Fibroblast of lung (primary cell): Measurements from ENCODE around the gene DIAPH1.

Experiments used
- EZH2 ChIP-seq: IDR thresholded peaks from 2 replicates; pipeline ENCODE4 v1.5.1; 2012; ENCODE audit warnings: low read length, control low read depth, mild to moderate bottlenecking; ENCODE audit errors: missing control alignments
- TF ChIP-seq, protein P1 (sequence below), 2 donors: IDR thresholded peaks in 1 of 2; conservative IDR thresholded peaks in 1 of 2; 1 replicate in 1 of 2; 2 replicates in 1 of 2; pipeline ENCODE4 v1.5.1; 2011 to 2012; ENCODE audit warnings: low read length in 2 of 2, control low read depth in 1 of 2, inconsistent platforms in 1 of 2, low read depth in 1 of 2, mild to moderate bottlenecking in 1 of 2

DNA sequence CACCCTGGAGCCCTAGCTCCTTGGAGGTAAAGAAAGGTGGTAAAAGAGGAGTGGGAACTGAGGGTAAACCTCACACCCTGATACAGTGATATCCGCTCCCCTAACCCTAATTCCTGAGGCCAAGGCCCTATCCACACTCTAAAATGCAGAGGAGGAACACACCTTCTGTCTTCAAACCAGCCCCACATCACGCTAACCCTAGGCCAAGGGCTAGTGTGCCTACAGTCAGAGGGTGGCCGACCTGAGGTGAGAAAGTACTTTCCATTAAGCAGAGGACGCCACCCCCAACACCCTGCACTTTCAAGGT, 17.3 kb upstream of the DIAPH1 start:
- TF ChIP-seq EZH2, result no peak
- TF ChIP-seq, protein P1, sequence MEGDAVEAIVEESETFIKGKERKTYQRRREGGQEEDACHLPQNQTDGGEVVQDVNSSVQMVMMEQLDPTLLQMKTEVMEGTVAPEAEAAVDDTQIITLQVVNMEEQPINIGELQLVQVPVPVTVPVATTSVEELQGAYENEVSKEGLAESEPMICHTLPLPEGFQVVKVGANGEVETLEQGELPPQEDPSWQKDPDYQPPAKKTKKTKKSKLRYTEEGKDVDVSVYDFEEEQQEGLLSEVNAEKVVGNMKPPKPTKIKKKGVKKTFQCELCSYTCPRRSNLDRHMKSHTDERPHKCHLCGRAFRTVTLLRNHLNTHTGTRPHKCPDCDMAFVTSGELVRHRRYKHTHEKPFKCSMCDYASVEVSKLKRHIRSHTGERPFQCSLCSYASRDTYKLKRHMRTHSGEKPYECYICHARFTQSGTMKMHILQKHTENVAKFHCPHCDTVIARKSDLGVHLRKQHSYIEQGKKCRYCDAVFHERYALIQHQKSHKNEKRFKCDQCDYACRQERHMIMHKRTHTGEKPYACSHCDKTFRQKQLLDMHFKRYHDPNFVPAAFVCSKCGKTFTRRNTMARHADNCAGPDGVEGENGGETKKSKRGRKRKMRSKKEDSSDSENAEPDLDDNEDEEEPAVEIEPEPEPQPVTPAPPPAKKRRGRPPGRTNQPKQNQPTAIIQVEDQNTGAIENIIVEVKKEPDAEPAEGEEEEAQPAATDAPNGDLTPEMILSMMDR (conservative IDR thresholded peaks at IDR 0.05 in 1 of 2, IDR thresholded peaks at IDR 0.05 in 1 of 2; ENCODE audit: low read depth in 1 of 2, low read length in 2 of 2), result no peak
